NCI-H1694 treated with DMSO at 0.1 percent for 48 hours (cell line): ENCODE data around the gene PHLPP2.

Experiments used
- DNase-seq: peaks from one replicate; lab custom pipeline; 2025; lab: John Stamatoyannopoulos, UW

PHLPP2 gene

GRCh38 chr16:71670537-71670936 lies 54.0 kb downstream of the PHLPP2 start:
- no peak for DNase-seq

DNA sequence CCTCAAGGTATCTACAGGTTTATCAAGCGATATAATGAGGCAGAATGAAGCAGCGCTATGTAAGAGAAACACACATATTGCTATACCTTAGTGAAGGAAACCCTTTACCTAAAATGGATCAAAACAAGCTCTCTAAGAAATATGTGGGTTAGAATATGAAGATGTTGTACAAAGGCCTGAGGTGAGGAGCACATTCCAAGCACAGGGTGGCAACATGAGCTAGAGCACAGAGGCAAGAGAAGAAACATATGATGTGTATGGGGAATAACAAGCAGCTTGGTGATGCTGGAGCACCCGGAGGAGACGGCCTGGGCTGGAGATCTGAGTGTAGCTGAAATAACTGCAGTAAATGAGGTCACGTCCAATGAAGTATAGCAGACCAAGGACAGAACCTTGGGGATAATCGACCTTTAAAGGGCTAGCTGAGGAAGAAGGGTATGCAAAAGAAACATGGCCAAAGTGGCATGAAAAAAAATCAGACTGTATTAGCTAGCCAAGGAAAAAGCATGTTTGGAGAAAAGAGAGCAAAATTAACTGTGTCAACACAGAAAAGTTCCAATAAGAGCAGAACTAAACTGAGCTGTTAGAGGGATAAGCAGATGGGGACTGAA lies 54.5 kb downstream of the PHLPP2 start:
- DNase-seq = no peak

DNA sequence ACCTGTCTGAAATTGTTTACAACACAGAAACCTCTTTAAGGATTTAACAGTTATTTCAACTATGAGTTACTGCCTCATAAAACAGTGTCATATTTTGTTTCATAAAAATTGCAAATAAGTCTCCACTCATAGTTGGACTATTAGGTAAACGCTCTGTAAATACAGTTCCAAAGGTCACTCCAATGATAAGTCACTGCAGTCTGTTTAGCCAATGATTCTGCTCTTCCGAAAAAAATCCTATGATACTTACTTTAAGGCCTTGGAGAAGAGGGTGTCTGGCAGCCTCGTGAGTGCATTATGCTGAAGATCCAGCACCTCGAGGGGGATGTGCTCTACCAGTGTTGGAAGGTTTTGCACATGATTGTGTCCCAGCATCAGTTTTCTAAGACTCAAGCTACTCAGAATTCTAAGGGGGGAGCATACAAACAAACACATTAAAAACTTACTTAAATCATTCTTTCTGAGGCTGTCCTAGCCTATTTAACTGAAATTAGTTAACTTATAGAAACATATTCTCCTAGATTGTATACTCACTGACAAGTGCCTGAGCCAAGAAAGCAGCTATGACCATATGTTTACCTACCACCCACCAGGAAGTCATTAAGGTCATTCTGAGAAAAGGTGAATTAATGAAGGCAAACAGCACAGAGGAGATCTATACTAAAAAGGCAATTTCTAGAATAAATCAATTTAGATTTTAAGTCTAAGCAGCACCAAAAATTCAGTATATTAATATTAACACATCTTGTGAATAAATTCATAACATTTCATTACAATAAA lies 57.4 kb downstream of the PHLPP2 start:
- DNase-seq = no peak

DNA sequence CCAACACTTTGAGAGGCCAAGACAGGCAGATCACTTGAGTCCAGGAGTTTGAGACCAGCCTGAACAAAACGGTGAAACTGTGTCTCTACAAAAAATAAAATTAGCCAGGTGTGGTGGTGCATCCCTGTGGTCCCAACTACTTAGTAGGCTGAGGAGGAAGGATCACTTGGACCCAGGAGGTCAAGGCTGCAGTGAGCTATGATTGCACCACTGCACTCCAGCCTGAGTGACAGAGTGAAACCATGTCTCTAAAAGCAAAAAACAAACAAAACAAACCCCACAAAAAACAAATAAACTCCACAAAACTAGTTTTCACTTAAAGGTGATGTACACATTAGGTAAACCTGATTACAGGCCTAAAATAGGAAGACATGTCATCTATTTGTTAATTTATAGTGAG lies 58.2 kb downstream of the PHLPP2 start:
- no peak for DNase-seq

- DNase-seq = no peak
These were observed 65.0 kb downstream of the PHLPP2 start for GRCh38 chr16:71659471-71659870.

DNA sequence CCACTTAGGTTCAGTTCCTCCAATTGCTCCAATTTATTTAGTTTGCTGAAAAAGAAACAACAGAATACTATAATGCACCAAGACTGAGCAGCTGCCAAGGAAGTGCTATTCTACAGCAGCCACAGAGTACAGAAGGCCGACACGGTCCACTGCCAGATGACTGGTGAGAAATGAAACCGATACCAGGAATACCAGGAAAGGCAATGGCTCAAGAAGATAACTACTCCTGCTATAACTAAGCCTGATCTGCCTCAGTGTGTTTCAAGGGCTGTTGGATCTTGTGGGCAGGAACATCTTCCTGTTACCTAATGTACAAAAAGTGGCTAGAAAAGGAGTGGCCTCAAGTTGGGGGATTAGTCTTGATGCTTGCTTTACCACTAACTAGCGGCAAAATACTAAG lies 65.7 kb downstream of the PHLPP2 start:
- no peak for DNase-seq

DNA sequence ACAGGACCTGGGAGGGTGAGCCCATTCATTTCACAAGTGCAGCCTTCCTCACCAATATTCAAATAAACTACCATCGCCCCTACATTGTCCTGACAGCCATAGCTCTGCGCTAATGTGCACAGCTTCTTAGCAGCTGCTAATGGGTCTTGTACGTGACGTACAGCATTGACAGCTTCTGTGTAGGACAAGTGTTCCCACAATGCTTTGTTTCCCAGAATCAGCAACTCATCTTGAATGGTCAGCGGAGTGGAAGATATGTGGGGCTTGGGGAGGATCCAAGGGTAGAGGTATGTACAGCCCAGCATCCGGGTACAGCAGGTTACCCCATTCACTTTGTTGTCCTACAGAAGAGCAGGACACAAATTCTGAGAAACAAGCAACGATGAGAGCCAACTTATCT lies 74.8 kb downstream of the PHLPP2 start:
- no peak for DNase-seq

DNA sequence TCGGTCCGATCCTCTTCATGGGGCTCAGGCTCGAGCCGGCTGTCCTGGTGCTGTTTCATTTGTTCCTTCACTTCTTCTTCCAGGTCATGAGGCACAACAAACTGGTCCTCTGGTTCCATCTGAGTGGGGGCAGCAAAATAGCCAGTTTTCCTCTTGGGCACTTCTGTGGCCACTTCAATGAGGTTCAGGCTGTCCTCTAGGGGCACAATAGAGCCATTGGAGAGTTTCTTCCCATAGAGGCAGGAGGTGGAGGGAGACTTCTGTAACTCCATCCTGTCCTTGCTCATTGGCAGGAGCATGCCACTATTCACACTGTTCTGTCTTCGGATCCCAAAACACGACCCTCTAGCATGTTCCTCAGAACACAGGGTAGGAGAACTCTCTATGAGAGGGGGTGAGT lies 75.6 kb downstream of the PHLPP2 start:
- DNase-seq = no peak

DNA sequence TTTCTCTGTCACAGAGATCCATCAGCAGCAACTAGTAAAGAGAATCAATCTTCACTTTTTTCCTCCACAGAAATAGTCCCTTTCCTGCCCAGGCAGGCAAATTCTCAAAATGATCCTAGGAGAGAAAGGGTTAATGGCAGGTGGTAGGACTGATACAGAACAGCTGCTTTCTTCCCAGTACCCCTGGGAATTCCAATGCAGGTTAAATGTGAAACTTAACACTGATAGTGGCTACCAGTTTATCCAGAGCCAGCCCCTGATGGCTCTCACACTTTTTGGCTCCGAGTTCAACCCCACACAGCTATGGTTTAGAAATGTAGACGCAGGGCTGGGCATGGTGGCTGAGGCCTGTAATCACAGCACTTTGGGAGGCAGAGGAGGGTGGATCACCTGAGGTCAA lies 76.3 kb downstream of the PHLPP2 start:
- DNase-seq = no peak

- DNase-seq = no peak
These were observed 77.1 kb downstream of the PHLPP2 start for GRCh38 chr16:71647391-71647790.

DNA sequence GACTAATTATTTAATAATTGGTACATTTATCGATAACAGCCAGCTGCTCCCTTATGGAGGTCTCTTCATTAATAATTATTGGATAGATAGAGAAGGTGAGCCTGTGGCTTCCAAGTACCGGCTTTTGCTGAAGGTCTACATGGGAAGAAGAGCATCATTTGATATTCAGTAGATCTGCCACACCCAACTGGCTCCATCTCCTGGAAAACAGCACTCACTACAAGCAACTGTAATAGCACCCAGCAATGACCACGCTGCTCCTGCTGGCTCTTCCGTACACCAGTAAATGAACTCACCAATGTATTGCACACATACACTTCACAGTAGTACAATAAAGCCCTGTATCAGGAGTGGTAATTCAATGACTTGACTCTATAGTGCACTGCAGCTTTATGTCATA lies 79.1 kb downstream of the PHLPP2 start:
- DNase-seq = peak; percentile 12

DNA sequence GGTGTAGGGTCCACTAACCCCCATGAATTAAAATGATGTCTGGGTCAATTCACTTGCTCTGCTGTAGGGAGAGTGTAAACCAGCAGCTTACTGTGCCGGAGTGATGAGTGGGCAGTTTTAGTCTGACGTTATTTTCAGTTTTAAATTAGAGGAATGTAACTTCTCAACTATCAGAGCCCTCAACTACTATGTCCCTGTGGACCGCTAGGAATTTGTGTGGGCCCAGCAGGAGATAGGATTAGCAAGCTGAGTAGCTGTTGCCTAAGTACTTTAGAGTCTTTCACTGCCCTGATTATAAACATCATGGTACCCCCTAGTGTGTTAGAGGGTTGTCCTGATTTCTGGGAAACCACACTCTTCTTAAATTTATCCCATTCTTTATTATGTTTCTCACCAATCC lies 87.1 kb downstream of the PHLPP2 start:
- no peak for DNase-seq

- no peak for DNase-seq
These were observed 88.9 kb downstream of the PHLPP2 start for GRCh38 chr16:71635632-71636031.

DNA sequence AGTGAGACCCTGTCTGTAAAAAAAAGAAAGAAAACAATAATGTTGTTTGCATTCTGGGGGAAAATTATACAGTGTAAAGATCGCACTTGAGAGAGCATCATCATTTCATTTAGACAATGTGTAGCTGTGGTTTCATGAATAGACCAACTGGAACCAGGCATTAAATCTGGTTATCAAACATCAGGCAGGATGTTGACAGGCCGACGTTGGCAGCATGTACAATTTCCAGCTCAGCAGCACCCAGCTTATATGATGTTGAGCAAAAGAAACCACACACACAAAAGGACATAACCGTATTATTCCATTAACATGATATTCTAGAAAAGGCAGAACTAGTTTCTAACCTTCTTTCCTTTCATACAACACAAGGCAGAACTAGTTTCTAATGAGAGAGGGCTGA lies 92.7 kb downstream of the PHLPP2 start:
- no peak for DNase-seq

DNA sequence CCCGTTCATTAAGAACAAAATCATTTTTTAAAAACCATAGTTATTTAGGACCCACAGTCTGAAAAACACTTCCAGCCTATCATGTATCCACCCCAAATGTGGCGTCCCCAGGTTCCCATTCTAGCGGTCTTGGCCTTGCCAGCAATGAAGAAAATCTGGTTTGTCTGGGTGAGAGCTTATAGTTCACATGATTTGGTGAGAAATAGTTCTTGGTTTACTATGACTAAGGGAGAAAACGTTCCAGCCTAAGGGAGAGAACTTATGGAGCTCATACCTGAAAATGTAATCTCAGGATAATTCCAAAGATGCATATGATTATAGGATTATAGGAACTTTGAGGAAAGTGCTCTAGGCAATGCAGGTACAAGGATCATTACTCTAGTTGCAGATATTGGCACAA lies 93.7 kb downstream of the PHLPP2 start:
- DNase-seq = no peak

DNA sequence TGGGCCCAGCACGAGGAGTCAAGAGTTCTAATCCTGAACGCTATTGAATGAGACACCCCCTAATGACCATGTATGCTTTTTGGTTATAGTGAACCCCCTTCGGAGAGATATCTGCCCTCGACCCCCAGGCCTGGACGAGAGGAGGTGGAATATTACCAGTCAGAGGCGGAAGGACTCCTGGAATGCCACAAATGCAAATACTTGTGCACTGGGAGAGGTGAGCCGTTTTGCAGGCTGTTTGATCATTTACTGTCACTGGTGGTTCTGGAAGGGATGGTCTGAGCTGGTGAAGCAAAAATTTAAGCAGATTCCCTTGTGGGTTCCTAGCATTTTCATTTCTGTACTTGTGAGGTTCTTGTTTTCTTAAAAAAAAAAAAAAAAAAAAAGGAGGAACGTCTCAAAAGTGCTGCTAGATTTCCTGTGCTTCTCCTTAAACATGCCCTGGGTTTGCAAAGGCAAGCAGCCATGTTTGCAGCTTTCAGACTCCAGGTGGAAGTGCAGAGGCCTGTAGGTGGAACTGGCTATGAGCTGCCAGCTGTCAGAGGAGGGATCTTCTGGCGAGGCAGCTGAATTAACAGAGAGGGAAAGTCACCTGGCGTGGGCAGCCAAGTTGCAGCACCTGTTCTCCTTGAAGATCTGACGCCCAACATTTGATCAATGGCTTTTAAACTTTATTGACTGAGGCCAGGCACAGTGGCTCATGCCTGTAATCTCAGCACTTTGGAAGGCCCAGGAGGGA lies 95.1 kb downstream of the PHLPP2 start:
- no peak for DNase-seq

DNA sequence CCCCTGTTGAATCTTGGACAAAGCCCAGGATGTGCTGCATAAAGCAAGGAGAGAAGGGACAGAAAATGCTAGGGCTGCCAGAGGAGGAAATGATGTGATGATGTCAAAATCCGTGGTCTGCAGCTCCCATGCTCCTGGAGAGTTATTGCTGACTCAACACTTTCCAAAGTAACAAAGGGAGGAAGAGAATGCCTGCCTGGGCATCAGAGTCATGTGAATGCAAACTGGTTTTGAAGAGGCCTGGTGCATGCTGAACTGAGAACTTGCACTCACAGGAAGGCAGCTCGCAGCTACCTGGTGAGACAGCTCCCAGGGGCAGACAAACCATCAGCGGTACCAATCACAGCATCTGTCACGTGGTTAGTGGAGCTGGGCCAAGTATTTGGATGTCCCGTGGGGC lies 95.7 kb downstream of the PHLPP2 start:
- no peak for DNase-seq

DNA sequence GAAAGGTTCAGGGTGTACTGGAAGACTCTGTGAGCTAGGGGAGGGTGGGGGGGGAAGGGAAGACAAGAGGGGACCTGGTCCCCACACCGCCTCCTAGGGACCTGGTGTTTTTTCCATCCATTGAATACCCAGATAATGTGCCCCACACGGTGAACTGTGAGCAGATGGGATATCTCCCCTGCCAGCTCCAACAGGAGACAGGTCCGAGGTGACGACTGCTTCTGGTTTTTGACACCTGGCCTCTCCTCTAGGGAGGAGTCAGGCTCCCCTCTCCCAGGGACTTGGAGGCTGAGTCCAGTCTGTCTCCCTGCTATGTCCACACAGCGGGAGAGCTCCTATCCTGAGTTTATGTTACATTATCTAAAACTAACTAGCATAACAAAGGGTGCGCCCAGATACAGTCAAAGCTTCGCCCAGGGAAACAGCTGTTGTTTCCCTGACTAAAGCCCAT lies 96.7 kb downstream of the PHLPP2 start:
- no peak for DNase-seq

GRCh38 chr16:71626858-71627213 lies 97.7 kb downstream of the PHLPP2 start:
- no peak for DNase-seq

- no peak for DNase-seq
These were observed 98.3 kb downstream of the PHLPP2 start, which contains the start of gene MARVELD3 for GRCh38 chr16:71626018-71626857. Gene MARVELD3, plus strand, starts transcription at chr16:71626184. Its CDS starts 46 bp downstream, at chr16:71626230.

GRCh38 chr16:71625113-71625850 lies 99.2 kb downstream of the PHLPP2 start:
- DNase-seq = no peak
